Activated CD4-positive, alpha-beta T cell treated with anti-CD3 and anti-CD28 coated beads, Interleukin-2, amount 50 U/mL, for 48 hours (primary cell): ENCODE results near the gene NHSL1.

Source experiments
- DNase-seq, 2 experiments: peaks; one replicate each; pipeline ENCODE4 v3.0.0-alpha.2; 2020

Gene NHSL1

DNA sequence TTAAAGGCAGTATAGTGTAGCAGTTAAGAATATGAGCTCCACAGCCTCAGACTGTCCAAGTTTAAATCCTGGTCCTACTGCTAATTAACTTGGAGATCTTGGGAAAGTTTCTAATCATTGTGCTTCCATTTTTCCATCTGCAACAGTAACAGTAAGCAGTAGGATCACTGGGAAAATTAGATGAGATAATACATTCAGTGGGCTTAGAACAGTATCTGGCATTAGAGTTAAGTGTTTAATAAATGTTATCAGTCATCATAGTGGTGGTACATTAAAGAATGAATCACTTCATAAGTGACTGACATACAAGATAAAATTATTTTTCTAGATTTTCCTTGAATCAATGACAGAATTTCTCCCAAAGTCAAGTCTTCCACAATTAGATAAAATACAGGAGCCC, 5.0 kb downstream of the NHSL1 start:
- no peak for DNase-seq

- no peak for DNase-seq
These were observed 5.9 kb downstream of the NHSL1 start for GRCh38 chr6:138493413-138493812.

DNA sequence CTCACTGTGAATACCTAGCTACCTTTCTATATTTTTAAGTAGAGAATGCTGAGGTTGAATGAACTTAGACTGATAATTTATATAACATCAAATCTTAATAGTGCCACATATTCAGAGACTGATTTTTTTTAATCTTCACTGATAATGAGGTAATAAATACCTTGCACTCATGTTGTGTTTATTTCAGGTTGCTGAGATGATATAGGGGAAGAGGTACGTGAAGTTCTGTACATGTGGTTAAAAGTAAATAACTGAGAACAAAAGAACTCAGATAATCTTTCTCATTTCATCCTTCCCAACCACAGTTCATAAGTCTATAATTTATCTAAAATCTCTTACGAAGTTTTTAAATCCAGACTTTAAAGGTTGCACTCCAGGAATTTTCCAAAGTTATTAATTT, 6.4 kb downstream of the NHSL1 start:
- no peak for DNase-seq

- no peak for DNase-seq
These were observed 7.2 kb downstream of the NHSL1 start for GRCh38 chr6:138492113-138492512.

DNA sequence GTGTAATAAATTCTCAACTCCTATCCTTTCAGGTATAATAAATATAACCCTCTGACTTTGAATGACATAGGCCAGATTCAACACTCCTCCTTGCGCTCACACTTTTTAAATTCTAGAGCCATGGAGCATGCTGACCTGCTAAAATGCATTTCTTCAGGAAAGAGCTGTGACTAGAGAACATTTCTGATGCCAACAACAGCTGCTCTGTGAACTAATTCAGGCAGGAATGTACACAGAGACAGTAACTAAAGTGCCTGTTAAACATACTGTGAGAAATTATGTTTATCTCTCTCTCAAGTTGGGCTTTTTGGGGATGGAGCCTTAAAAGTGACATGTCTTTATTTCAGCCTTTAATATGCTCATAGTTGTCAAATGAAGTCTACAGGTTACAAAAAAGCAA, 8.3 kb downstream of the NHSL1 start:
- no peak for DNase-seq

- DNase-seq = no peak
These were observed 9.4 kb downstream of the NHSL1 start for GRCh38 chr6:138489846-138490245.

DNA sequence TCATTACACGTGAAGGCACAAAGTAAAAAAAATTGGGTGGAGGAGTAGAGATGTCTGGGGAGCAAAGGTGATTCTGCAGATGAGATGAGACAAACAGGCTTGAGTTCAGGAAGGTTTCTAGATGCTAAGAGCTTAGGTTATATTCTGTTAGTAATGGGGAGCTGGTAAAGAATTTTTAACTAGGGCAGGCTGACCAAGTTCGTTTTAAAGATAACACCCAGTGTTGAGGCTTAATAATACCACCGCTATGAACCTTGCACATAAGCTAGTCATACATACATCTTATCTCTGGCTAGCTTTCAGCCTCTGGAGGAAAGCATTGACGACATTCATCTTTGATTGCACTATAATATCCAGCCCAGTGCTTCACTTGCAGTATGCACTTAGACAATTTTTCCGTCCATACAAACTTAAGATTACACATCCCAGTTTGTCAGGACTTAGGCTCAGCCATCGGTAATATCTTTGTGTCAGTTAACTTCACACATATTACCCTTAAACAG, 12.1 kb downstream of the NHSL1 start:
- no peak for DNase-seq

DNA sequence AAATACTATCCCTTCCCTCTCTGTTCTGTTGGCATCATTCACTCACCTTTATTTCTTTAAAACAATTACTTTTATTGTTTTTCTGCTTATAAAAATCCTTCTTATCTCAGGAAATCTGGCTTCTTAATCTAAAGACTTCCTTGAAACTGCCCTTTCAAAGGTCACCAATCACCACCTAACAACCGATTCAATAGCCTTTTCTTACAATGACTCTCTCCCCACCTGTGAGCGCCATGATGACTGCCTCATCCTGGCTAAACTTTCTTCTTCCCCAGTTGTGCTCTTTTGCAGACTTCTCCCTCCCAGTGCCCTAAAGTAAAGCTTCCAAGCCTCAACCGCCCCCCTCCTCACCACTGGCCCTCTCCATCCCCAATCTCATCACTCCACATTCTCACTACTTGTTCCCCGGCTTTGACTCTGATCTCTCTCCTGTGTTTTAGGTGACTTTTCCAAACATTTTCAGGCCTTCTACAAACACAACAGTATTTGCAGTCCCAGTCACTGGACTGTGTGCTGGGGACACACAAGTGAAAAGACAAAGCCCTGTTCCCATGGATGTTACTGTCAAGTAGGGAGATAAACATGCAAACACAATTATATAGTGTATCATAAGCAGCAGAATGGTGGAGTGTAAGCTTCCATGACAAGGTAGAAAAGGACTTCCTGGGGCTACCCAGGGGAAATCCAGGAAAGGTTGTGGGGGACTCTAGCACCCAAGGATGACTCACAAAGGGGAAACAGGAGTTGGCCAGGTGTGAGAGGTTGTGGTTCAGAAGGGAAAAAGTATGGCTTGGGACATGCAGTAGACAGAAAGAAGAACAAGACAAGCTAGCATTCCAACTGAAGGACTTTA, 12.8 kb downstream of the NHSL1 start:
- DNase-seq = no peak

GRCh38 chr6:138485586-138486248, 13.6 kb downstream of the NHSL1 start:
- DNase-seq = no peak

DNA sequence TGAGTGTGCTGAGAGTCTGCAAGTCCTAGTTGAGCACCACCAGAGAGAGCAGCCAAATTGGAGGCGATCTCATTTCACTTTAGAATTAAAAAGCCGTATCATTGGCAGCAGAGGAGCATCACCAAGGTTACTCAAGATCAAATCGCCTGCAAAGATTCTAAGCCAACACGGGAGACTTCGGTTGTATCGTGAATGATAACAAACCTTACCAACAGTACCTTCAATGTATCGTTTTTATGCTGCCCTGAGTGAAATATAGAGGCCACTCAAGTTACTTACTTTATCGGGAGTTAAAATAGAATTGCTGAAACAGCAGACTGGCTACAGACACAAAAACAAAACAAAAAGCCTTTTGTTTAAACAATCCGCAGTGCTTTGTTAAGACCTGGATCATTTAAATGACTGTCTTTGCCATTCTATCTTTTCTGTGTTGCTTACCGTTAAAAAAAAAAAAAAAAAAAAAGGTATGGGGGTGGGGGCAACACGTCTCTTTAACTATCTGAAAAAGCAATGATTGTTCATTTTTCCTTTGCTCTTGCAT, 14.2 kb downstream of the NHSL1 start:
- DNase-seq = no peak

GRCh38 chr6:138484018-138484731, 15.1 kb downstream of the NHSL1 start:
- no peak for DNase-seq

DNA sequence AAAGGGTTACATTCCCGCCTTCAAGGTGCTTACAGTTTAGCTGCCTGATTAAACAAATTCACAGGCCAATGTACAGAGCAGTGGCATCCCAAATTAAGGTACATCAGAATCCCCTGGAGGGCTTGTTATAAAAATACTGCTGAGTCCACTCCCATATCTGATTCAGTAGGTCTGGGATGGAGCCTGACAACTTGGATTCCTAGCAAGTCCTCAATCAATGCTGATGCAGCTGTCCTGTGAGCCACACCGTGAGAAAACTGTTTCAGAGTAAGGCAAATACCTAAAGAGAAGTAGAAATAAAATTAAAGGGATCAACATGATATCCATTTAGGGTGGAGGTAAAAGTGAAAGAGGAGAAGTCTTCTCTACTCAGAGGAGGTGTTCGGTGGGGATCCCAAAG, 16.5 kb downstream of the NHSL1 start:
- DNase-seq = no peak

DNA sequence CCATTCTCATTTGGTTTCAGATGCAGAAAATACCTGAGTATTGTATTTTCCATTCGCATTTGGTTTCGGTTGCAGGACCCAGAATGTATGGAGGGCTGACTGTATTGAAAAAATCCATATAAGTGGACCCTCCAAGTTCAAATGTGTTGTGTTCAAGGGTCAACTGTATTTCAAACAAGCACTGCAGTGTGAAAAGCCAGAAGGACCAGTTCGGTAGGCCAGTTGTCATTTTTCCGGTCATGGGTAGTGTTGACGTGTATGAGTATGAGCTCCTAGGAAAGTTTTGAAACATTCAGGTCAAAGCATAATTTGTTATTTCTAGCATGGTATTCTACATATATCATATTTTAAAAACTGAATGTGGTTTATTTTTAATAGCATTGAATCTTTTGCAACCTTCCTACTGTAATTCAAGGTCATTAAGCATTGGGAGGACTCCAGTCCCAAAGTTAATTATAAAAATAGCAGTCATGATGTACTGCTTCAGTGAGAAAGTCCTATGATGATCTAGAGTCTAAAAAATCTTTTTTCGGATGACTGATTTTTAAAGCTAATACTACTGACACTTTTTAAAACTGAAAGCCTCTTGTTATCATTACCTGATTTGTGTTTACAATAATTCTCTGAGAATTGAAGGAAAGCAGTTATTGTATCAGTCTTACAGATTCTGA, 18.9 kb downstream of the NHSL1 start:
- no peak for DNase-seq

- DNase-seq = no peak
These were observed 21.3 kb downstream of the NHSL1 start for GRCh38 chr6:138477913-138478539.

DNA sequence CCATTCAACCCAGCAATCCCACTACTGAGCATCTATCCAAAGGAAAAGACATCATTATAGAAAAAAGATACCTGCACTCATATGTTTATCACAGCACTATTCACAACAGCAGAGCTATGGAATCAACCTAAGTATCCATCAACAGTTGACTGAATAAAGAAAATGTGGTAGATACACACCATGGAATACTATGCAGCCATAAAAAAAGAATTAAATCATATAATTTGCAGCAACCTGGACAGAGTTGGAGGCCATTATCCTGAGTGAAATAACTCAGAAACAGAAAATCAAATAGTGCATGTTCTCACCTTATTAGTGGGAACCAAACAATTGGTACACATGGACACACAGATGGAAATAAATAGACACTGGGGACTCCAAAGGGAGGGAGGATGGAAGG, 23.2 kb downstream of the NHSL1 start:
- no peak for DNase-seq

DNA sequence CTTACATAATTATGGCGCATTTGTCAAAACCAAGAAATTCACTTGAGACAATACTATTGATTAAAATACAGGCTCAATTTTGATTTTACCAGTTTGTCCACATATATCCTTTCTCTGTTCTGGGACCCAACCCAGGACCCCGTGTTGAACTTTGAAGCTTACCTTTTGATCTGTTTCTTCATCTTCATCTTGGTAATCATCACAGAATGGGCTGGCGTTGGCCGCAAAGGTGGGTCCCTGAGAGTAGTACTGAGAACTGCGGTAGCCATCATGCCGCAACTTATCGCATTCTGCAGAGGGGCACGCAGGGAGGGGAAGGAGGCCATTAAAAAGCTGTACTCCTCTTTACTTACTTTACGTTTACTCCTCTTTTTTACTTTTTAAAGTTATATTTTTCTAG, 26.1 kb downstream of the NHSL1 start:
- DNase-seq = no peak

GRCh38 chr6:138468320-138469015, 30.8 kb downstream of the NHSL1 start:
- DNase-seq = no peak

- no peak for DNase-seq
These were observed 31.4 kb downstream of the NHSL1 start for GRCh38 chr6:138467901-138468300.

DNA sequence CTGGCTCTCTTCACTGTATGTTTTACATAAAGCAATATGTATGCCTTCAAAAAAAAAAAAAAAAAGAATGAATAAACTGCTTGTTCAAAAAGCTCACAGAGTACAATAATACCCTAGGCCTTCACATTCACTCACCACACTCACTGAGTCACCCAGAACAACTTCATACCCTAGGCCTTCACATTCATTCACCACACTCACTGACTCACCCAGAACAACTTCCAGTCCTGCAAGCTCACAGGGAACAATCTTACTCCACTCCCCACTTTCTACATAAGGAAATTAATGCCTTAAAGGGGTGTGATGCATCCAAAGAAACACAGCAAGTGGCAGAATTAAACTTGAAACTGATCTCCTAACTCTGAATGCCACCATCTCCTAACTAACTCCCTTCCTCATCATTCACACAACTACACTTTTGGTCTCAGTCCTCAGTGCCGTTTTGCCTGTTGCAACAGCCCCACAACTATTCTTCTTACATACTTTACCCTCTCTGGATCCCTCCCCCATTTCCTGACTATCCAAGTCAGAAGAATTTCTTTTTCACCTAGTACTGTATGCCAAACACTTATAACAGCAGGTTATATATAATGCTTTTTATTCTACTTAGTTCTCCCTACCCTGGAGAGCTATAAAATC, 34.2 kb downstream of the NHSL1 start:
- no peak for DNase-seq

GRCh38 chr6:138464085-138464484, 35.2 kb downstream of the NHSL1 start:
- no peak for DNase-seq

DNA sequence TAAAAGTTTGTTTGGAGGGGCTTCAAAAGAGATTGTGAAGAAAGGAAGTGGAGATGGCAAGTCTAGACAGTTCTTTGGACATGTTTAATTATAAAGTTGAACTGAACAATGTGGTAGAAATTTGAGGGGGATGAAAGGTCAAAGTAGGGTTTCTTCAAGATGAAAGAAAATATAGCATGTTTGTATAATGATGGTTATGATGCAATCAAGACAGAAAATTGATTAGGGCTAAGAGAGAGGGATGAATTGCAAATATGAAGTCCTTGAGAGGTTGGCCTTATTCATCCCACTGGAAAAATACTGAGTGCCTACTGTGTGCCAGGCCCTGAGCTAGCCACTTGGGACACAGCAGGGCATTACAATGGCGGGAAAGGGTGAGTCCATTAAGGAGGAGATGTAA, 37.6 kb downstream of the NHSL1 start:
- no peak for DNase-seq
